Keratinocyte (primary cell): ENCODE results near the gene HOXB4. TPM values are rescaled to one million over a fixed set of nuclear protein-coding genes. Genes with fewer than 3 reads are reported as not detected.

Experiments used
- DNase-seq: peaks from one replicate; pipeline ENCODE4 v3.0.0-alpha.2; 2011; ENCODE audit warnings: low read depth, missing footprints, low spot score
- FAIRE-seq: peaks from 2 replicates; lab custom pipeline; 2011; peaks lifted over from hg19 to GRCh38; lab: Jason Lieb, UNC
- H2AFZ ChIP-seq: 2 replicates; pipeline ENCODE4 v1.6.0; 2012; ENCODE audit warnings: low read length, control low read depth, inconsistent platforms; ENCODE audit not compliant: control insufficient read depth
- H3K27ac ChIP-seq: 2 replicates; pipeline ENCODE4 v1.5.1; 2011; ENCODE audit warnings: low read length; ENCODE audit not compliant: control insufficient read depth, insufficient read depth
- H3K27me3 ChIP-seq: 3 replicates; pipeline ENCODE4 v1.6.0; 2011; ENCODE audit warnings: low read length; ENCODE audit not compliant: control insufficient read depth, insufficient read depth; ENCODE audit errors: extremely low read depth
- H3K36me3 ChIP-seq, 2 experiments: 2 replicates in 1 of 2; 3 replicates in 1 of 2; pipeline ENCODE4 v1.5.1; 2011; ENCODE audit warnings: low read length in 2 of 2, mild to moderate bottlenecking in 1 of 2; ENCODE audit not compliant: control insufficient read depth in 2 of 2, insufficient read depth in 2 of 2; ENCODE audit errors: extremely low read depth in 1 of 2
- H3K4me1 ChIP-seq: 3 replicates; pipeline ENCODE4 v1.5.1; 2011; ENCODE audit warnings: low read length; ENCODE audit not compliant: control insufficient read depth, insufficient read depth; ENCODE audit errors: extremely low read depth
- H3K4me2 ChIP-seq: 3 replicates; pipeline ENCODE4 v1.6.0; 2011; ENCODE audit warnings: low read depth, low read length; ENCODE audit not compliant: control insufficient read depth, insufficient read depth; ENCODE audit errors: extremely low read depth
- H3K4me3 ChIP-seq, 3 experiments: fragments of 200-600 bp in 1 of 3; sonication (generic) in 1 of 3; 2 replicates in 2 of 3; 3 replicates in 1 of 3; pipeline ENCODE4 v1.5.1; 2011 to 2016; ENCODE audit warnings: low read length in 3 of 3, mild to moderate bottlenecking in 3 of 3, control low read depth in 2 of 3, inconsistent platforms in 1 of 3, low read depth in 1 of 3, mixed read lengths in 1 of 3, mixed run types in 1 of 3, moderate library complexity in 1 of 3; ENCODE audit not compliant: control insufficient read depth in 2 of 3, insufficient read depth in 2 of 3; ENCODE audit errors: extremely low read depth in 1 of 3
- H3K79me2 ChIP-seq: 2 replicates; pipeline ENCODE4 v1.6.0; 2012; ENCODE audit warnings: low read length; ENCODE audit not compliant: control insufficient read depth, insufficient read depth
- H3K9ac ChIP-seq: 3 replicates; pipeline ENCODE4 v1.6.0; 2011; ENCODE audit warnings: low read length; ENCODE audit not compliant: control insufficient read depth, insufficient read depth; ENCODE audit errors: extremely low read depth
- H3K9me1 ChIP-seq: 3 replicates; pipeline ENCODE4 v1.6.0; 2011; ENCODE audit warnings: low read length; ENCODE audit not compliant: control insufficient read depth, insufficient read depth; ENCODE audit errors: extremely low read depth
- H3K9me3 ChIP-seq: 2 replicates; pipeline ENCODE4 v1.5.1; 2012; ENCODE audit warnings: low read depth, low read length; ENCODE audit not compliant: control insufficient read depth
- H4K20me1 ChIP-seq: 3 replicates; pipeline ENCODE4 v1.6.0; 2011; ENCODE audit warnings: low read length; ENCODE audit not compliant: control insufficient read depth, insufficient read depth; ENCODE audit errors: extremely low read depth
- CTCF ChIP-seq, 3 experiments: IDR thresholded peaks in 1 of 3; conservative IDR thresholded peaks in 1 of 3; optimal IDR thresholded peaks in 1 of 3; 2 replicates in 2 of 3; 3 replicates in 1 of 3; pipeline versions ENCODE3 to v1.5.1; 2011; ENCODE audit warnings: low read length in 3 of 3, mild to moderate bottlenecking in 3 of 3, moderate library complexity in 2 of 3, control low read depth in 1 of 3, inconsistent platforms in 1 of 3; ENCODE audit not compliant: insufficient read depth in 2 of 3; ENCODE audit errors: extremely low read depth in 1 of 3
- EZH2 ChIP-seq: IDR thresholded peaks from one replicate; pipeline ENCODE4 v1.6.1; 2012; ENCODE audit warnings: inconsistent platforms, mild to moderate bottlenecking, low read length, moderate library complexity
- dilution Hi-C: fragments of 300-500 bp; cut with MboI; formaldehyde crosslinking; loops from one replicate; pipeline ENCODE4 v1.7.0; 2020; ENCODE audit warnings: low sequenced_read_pairs; ENCODE audit not compliant: extremely low pct_ligation_motif_present
- polyA plus RNA-seq, 5 experiments: library from polyadenylated mRNA; depleted of rRNA in 3 of 5; stranded (reverse) in 3 of 5; stranded (forward) in 1 of 5; unstranded in 1 of 5; fragments of >200 nt; gene quantifications; 1 replicate in 1 of 5; 2 replicates in 3 of 5; 3 replicates in 1 of 5; pipeline versions ENCODE4 v1.2.1 to v1.2.3, GENCODE V29; 2011 to 2012; ENCODE audit warnings: missing spikeins in 2 of 5, low read depth in 1 of 5, low replicate concordance in 1 of 5

Gene HOXB4
- polyA plus RNA-seq, 1 donor (not counting 4 experiments of a cell fraction or from before 2014, with no cell fraction given) = 0.59 TPM

GRCh38 chr17:48549914-48550501 is 28.1 kb downstream of the HOXB4 start:
- FAIRE-seq = no peak
- no peaks in the 10 kb centered on the region for H3K9me3 ChIP-seq
- H3K4me1 ChIP-seq = peaks cover 5% of the 10 kb centered on the region
- H3K27me3 ChIP-seq = peaks cover 24% of the 10 kb centered on the region
- no peak overlapping the region for H2AFZ ChIP-seq
- dilution Hi-C loops = no loop called here
- H4K20me1 ChIP-seq = no peaks in the 10 kb centered on the region
- no peak overlapping the region for H3K9ac ChIP-seq
- H3K4me3 ChIP-seq = no peak overlapping the region
- peaks cover 0 to 3% of the 10 kb centered on the region in 2 experiments for H3K36me3 ChIP-seq
- H3K4me2 ChIP-seq = no peak overlapping the region
- no peaks in the 10 kb centered on the region for H3K9me1 ChIP-seq
- DNase-seq = no peak
- TF ChIP-seq CTCF (optimal IDR thresholded peaks at IDR 0.05 in 1 of 3, IDR thresholded peaks at IDR 0.05 in 1 of 3, conservative IDR thresholded peaks at IDR 0.05 in 1 of 3; ENCODE audit: extremely low read depth in 1 of 3, insufficient read depth in 2 of 3, low read length in 3 of 3) = no peak
- TF ChIP-seq EZH2 = no peak
- H3K27ac ChIP-seq = no peak overlapping the region
- no peaks in the 10 kb centered on the region for H3K79me2 ChIP-seq

- Histone ChIP-seq H3K9me3 (no peaks in the 10 kb centered on the region), H3K4me2 (no peak overlapping the region), H3K79me2 (no peaks in the 10 kb centered on the region), H3K36me3 (peaks cover 0 to 2% of the 10 kb centered on the region in 2 experiments), H3K4me3 (no peak overlapping the region), H3K4me1 (peaks cover 5% of the 10 kb centered on the region), H3K27me3 (peaks cover 18% of the 10 kb centered on the region), H3K9ac (no peak overlapping the region), H3K9me1 (no peaks in the 10 kb centered on the region), H4K20me1 (no peaks in the 10 kb centered on the region), H3K27ac (no peak overlapping the region), H2AFZ (no peak overlapping the region)
- TF ChIP-seq EZH2 (no peak), CTCF (optimal IDR thresholded peaks at IDR 0.05 in 1 of 3, IDR thresholded peaks at IDR 0.05 in 1 of 3, conservative IDR thresholded peaks at IDR 0.05 in 1 of 3; ENCODE audit: extremely low read depth in 1 of 3, insufficient read depth in 2 of 3, low read length in 3 of 3) (no peak)
- DNase-seq (no peak), FAIRE-seq (no peak)
- dilution Hi-C loops = no loop called here
These were observed 28.9 kb downstream of the HOXB4 start for GRCh38 chr17:48549281-48549630.
